ENCODE data around the gene SPATA31D4.

DNA sequence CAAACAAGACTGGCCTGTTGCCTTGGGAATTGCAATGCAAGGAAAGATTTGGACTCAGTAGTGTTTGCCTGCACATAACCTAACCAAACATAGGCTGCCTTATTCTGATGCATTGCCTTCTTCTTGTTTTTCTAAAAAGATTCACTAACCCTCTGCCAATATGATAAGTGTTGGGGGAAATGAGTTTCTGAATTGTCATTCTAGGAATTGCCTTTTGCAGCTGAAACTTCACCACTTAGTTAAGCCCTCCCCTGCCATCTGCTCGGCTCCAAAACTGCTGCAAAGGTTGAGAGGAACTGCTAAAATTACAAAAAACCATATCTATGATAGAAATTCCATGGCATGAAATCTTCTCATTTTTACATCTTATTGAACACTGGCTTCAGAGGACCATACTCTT, 41.6 kb upstream of the SPATA31D4 start:
- TF ChIP-seq POLR2A (IDR thresholded peaks at IDR 0.05; ENCODE audit: low read depth, low read length), result no peak
- no peak for TF ChIP-seq POLR2AphosphoS5 (IDR thresholded peaks at IDR 0.05; ENCODE audit: low read depth, low read length)

All from GM12892 (cell line).